ENCODE measurements around the gene AKAP6. TPM values are rescaled to one million over a fixed set of nuclear protein-coding genes. Genes with fewer than 3 reads are reported as not detected.

AKAP6 gene
- total RNA-seq, 6 experiments from 2014 or later: 1.7 to 9.6 (median 4.3) TPM

GRCh38 chr14:32545095-32545494, 216.0 kb downstream of the AKAP6 start:
- peaks cover 0 to 2% (median 0%) of the 10 kb centered on the region in 4 donors for H3K36me3 ChIP-seq
- 90% methylated on average over 3 of the region's 4 CpGs for WGBS (ENCODE audit: insufficient coverage, low coverage, low lambda C conversion rate, missing lambda C conversion rate)
- DNase-seq (no peak), ATAC-seq (no peak)
- TF ChIP-seq CTCF (IDR thresholded peaks at IDR 0.05) (no peak), POLR2A (IDR thresholded peaks at IDR 0.05) (no peak)
- H3K9me3 ChIP-seq: no peaks in the 10 kb centered on the region
- intact Hi-C loops (cut with DNase I): no loop called here
- H3K4me1 ChIP-seq: no peaks in the 10 kb centered on the region
- H3K27ac ChIP-seq: no peak overlapping the region
- H3K27me3 ChIP-seq: no peaks in the 10 kb centered on the region
- H3K4me3 ChIP-seq: no peak overlapping the region

DNA sequence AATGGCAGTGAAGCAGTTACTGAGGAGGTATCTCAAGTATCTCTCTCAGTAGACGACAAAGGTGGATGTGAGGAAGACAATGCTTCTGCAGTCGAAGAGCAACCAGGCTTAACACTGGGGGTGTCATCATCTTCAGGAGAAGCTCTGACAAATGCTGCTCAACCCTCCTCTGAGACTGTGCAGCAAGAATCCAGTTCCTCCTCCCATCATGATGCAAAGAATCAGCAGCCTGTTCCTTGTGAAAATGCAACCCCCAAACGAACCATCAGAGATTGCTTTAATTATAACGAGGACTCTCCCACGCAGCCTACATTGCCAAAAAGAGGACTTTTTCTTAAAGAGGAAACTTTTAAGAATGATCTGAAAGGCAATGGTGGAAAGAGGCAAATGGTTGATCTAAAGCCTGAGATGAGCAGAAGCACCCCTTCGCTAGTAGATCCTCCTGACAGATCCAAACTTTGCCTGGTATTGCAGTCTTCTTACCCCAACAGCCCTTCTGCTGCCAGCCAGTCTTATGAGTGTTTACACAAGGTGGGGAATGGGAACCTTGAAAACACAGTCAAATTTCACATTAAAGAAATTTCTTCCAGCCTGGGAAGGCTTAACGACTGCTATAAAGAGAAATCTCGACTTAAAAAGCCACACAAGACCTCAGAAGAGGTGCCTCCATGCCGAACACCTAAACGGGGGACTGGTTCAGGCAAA, 216.6 kb downstream of the AKAP6 start:
- H3K4me3 ChIP-seq: no peak overlapping the region
- intact Hi-C loops (cut with DNase I): no loop called here
- H3K27ac ChIP-seq: no peak overlapping the region
- ATAC-seq (no peak), DNase-seq (no peak)
- WGBS (ENCODE audit: insufficient coverage, low coverage, low lambda C conversion rate, missing lambda C conversion rate): 87% methylated on average over 7 of the region's 10 CpGs
- no peak for TF ChIP-seq POLR2A (IDR thresholded peaks at IDR 0.05)
- TF ChIP-seq CTCF (IDR thresholded peaks at IDR 0.05): no peak
- peaks cover 0 to 2% (median 0%) of the 10 kb centered on the region in 4 donors for H3K36me3 ChIP-seq
- no peaks in the 10 kb centered on the region for H3K4me1 ChIP-seq
- H3K27me3 ChIP-seq: no peaks in the 10 kb centered on the region
- no peaks in the 10 kb centered on the region for H3K9me3 ChIP-seq

DNA sequence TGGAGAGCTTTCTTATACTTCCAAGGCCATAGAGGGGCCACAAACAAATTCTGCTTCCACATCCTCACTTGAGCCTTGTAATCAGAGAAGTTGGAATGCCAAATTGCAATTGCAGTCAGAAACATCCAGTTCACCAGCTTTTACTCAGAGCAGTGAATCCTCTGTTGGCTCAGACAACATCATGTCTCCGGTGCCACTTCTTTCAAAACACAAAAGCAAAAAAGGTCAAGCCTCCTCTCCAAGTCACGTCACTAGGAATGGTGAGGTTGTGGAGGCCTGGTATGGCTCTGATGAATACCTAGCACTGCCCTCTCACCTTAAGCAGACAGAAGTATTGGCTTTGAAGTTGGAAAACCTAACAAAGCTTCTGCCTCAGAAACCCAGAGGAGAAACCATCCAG, 217.1 kb downstream of the AKAP6 start:
- Histone ChIP-seq H3K4me3 (no peak overlapping the region), H3K27me3 (no peaks in the 10 kb centered on the region), H3K9me3 (no peaks in the 10 kb centered on the region), H3K4me1 (no peaks in the 10 kb centered on the region), H3K36me3 (peaks cover 0 to 2% (median 0%) of the 10 kb centered on the region in 4 donors), H3K27ac (no peak overlapping the region)
- WGBS (ENCODE audit: insufficient coverage, low coverage, low lambda C conversion rate, missing lambda C conversion rate): 93% methylated on average over 2 of the region's 2 CpGs
- no peak for TF ChIP-seq CTCF (IDR thresholded peaks at IDR 0.05)
- no peak for TF ChIP-seq POLR2A (IDR thresholded peaks at IDR 0.05)
- intact Hi-C loops (cut with DNase I): no loop called here
- ATAC-seq: no peak
- DNase-seq: no peak

GRCh38 chr14:32552766-32553165, 223.7 kb downstream of the AKAP6 start:
- Histone ChIP-seq H3K27me3 (no peaks in the 10 kb centered on the region), H3K36me3 (no peaks in the 10 kb centered on the region), H3K27ac (no peak overlapping the region), H3K4me3 (no peak overlapping the region), H3K4me1 (no peaks in the 10 kb centered on the region), H3K9me3 (no peaks in the 10 kb centered on the region)
- ATAC-seq (no peak), DNase-seq (no peak)
- TF ChIP-seq POLR2A (IDR thresholded peaks at IDR 0.05): no peak
- TF ChIP-seq CTCF (IDR thresholded peaks at IDR 0.05): no peak
- intact Hi-C loops (cut with DNase I): no loop called here

All from right lobe of liver (tissue), 6 donors.